ENCODE results near the gene HIVEP3.

Gene HIVEP3

DNA sequence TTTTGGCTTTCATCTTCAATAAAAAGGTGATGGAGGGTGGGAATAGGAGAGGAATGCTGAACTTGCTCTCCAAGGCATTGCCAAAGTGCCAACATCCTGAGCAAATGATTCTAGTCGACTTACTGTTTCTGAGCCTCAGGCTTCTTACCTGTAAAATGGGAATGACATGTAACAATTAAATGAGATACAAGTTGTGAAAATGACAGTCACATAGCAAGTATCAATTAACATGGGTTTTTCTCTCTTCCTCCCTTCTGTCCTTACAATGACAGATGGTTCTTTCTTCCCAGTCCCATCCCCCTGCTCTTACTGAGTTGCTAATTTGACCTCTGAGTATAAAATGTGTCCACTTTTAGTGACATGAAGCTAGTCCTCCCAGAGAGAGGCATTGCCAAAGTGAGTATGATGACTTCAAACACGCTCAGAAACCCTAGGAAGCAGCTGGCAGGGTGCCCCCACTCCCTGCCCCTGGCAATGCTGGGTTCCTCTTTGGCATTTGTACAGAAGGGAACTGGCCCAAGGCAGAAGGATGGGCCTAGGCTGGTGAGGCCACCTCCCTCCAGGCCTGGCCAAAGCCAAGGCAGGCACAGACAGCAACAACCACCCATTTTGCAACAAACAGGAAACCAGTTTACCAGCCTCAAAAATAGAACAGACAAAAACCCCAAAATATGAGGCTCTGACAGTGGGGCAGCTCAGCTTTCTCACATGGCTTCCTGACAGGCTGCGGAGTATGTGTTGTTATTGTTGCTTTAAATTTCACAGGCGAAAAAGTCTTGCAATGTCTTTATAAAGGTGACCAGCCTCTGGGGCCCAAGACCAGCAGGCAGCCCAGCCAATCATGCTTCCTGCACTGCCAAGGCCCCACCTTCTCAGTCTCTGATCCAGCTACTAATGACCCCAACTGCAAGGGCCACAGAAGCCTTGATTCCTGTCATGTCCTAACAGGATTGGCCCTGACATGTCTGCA, 115.9 kb downstream of the HIVEP3 start:
- peak overlapping the region; percentile 29 for H3K4me3 ChIP-seq (ENCODE audit: low read depth, low read length)
- TF ChIP-seq, protein P1, sequence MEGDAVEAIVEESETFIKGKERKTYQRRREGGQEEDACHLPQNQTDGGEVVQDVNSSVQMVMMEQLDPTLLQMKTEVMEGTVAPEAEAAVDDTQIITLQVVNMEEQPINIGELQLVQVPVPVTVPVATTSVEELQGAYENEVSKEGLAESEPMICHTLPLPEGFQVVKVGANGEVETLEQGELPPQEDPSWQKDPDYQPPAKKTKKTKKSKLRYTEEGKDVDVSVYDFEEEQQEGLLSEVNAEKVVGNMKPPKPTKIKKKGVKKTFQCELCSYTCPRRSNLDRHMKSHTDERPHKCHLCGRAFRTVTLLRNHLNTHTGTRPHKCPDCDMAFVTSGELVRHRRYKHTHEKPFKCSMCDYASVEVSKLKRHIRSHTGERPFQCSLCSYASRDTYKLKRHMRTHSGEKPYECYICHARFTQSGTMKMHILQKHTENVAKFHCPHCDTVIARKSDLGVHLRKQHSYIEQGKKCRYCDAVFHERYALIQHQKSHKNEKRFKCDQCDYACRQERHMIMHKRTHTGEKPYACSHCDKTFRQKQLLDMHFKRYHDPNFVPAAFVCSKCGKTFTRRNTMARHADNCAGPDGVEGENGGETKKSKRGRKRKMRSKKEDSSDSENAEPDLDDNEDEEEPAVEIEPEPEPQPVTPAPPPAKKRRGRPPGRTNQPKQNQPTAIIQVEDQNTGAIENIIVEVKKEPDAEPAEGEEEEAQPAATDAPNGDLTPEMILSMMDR (IDR thresholded peaks at IDR 0.05; ENCODE audit: insufficient read depth, low read depth, low read length, missing control alignments) = no peak
- peak; percentile 84 for DNase-seq (ENCODE audit: low read depth)

DNA sequence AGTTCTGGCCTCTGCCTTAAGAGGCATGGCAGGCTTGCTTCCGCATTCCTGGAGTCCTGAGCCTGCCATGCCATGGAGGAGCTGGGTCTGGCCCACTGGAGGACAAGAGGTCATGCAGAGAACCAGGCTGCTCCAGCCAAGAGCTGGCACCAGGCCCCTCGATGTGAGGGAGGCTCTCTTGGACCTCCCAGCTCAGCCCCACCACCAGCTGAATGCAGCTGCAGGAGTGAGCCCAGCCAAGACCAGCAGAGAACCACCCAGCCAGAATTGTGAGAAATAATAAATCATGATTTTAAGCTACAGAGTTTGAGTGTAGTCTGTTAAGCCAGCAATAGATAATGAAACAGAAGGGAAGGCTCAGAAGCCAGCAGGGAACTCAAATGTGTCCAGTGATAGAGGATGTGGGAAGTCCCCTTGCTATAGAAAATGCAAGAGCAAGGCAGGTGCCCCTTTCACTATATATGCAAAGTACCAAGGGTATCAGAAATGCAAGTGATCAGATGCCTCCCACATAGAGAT, 118.4 kb downstream of the HIVEP3 start:
- peak overlapping the region; percentile 14; the same call in 1 of the 2 replicates for H3K4me3 ChIP-seq (ENCODE audit: low read depth, low read length)
- TF ChIP-seq, protein P1 (IDR thresholded peaks at IDR 0.05; ENCODE audit: insufficient read depth, low read depth, low read length, missing control alignments) = no peak
- DNase-seq (ENCODE audit: low read depth) = peak; percentile 78

DNA sequence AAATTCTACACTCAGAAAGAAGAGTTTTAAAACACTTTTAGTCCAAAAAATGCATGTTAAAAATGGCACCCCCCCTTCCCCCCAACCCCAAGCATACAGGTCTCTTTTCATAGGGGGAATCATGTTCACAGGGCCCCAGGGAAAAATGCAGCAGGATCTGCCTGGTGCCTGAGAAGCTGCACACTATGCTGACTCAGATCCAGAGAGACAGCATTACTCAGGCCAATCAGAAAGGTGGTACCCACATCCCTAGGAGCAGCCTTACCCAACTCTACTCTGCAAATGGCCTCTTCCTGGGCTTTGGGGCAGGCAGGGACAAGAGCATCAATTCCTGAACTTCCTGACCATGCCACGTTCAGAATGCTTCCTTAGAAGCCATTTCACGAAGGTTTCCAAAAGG, 119.0 kb downstream of the HIVEP3 start:
- no peak overlapping the region for H3K4me3 ChIP-seq (ENCODE audit: low read depth, low read length)
- TF ChIP-seq, protein P1 (IDR thresholded peaks at IDR 0.05; ENCODE audit: insufficient read depth, low read depth, low read length, missing control alignments) = no peak

DNA sequence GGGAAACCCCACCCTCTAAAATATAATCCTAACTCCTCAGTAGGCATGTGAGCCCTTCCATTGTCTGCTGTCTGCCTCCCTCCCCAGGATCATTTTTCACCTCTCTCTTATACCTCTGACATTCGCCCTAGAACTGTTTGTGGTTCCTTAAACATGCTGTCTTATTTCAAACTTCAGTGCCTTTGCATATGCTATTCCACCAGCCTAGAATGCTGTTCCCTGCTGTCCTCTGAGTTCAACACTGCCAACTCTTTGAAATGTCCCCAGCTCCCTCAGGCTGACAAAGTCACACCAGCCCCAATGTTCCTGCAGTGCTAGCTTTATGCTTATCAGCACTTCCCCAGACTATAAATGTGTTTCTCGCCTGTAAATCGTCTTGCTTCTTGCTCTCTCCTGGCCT, 119.5 kb downstream of the HIVEP3 start:
- DNase-seq (ENCODE audit: low read depth) = no peak
- TF ChIP-seq, protein P1 (IDR thresholded peaks at IDR 0.05; ENCODE audit: insufficient read depth, low read depth, low read length, missing control alignments) = no peak
- H3K4me3 ChIP-seq (ENCODE audit: low read depth, low read length) = no peak overlapping the region

More for the DNA sequence above, 119.0 kb downstream of the HIVEP3 start:
- DNase-seq (ENCODE audit: low read depth) = peak; percentile 67

DNA sequence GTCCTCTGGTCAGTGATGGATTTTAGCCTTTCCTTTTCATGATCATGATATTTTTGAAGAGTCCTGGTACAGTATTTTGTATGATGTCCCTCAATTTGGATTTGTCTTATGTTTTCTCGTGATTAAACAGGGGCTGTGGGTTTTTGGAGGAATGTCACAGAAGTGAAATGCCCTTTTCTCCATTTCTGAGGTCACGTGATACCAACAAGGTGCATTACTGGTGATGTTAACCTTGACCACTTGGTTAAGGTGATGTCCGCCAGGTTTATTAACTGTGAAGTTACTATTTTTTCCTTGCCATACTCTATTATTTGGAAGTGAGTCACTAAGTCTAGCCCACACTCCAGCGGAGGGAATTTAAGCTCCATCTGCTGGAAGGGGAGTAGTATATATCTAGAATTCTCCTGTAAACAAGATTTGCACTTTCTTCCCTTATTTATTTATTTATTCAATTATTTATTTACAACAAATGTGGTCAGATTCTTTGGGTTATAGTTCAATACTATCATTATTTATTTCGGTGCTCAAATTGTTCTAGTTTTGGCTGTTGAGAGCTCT, 123.4 kb downstream of the HIVEP3 start:
- no peak overlapping the region for H3K4me3 ChIP-seq (ENCODE audit: low read depth, low read length)
- DNase-seq (ENCODE audit: low read depth) = no peak
- TF ChIP-seq, protein P1 (IDR thresholded peaks at IDR 0.05; ENCODE audit: insufficient read depth, low read depth, low read length, missing control alignments) = no peak

DNA sequence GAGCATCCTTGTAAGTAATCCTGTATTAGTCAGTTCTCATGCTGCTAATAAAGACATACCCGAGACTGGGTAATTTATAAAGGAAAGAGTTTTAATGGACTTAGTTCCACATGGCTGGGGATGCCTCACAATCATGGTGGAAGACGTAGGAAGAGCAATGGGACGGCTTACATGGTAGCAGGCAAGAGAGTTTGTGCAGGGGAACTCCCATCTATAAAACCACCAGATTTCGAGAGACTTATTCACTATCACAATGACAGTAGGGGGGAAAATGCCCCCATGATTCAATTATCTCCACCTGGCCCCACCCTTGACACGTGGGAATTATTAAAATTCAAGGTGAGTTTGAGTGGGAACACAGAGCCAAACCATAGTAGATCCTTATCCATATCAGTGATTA, 124.7 kb downstream of the HIVEP3 start:
- TF ChIP-seq, protein P1 (IDR thresholded peaks at IDR 0.05; ENCODE audit: insufficient read depth, low read depth, low read length, missing control alignments) = no peak
- no peak overlapping the region for H3K4me3 ChIP-seq (ENCODE audit: low read depth, low read length)
- DNase-seq (ENCODE audit: low read depth) = no peak

Measured in GM12865 (cell line).